ENCODE data around the gene GUCY1A1.

The GUCY1A1 gene

GRCh38 chr4:155777971-155778735 is 111.5 kb downstream of the GUCY1A1 start:
- no peak for DNase-seq (ENCODE audit: low read depth)

GRCh38 chr4:155780775-155781174 is 114.1 kb downstream of the GUCY1A1 start:
- DNase-seq (ENCODE audit: low read depth), result no peak

GRCh38 chr4:155781249-155781831 is 114.7 kb downstream of the GUCY1A1 start:
- no peak for DNase-seq (ENCODE audit: low read depth)
